Hepatocyte (in vitro differentiated cells): ENCODE results near the gene PXN.

Experiments
- EZH2 ChIP-seq: fragments of 200-600 bp; sonication (generic); IDR thresholded peaks from 2 replicates; pipeline ENCODE4 v1.6.1; 2016; ENCODE audit warnings: antibody characterized with exemption, mild to moderate bottlenecking, borderline replicate concordance
- TF ChIP-seq, protein P1 (sequence below): fragments of 200-600 bp; sonication (generic); IDR thresholded peaks from 2 replicates; pipeline ENCODE4 v1.5.1; 2016; ENCODE audit warnings: antibody characterized with exemption, mild to moderate bottlenecking; ENCODE audit not compliant: poor library complexity

DNA sequence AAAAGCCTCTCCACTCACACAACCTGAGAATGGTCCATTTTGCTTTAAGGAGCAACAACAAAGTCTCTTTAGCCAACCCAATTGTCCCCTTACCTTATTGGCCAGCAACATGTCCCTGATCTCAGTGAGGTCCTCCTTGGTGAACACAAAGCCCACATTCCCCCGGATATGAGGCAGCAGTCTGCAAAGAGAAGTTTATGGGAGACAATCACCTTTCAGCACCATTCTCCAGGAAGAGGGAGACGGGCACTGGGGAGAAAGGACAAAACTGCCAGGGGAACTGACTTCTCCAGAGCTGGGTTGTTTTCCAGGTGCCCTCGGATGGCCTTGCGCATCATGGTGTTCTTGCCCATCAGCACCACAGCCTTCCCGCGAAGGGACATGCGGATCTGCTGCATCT, 66.5 kb downstream of the PXN start:
- TF ChIP-seq EZH2: no peak
- TF ChIP-seq, protein P1, sequence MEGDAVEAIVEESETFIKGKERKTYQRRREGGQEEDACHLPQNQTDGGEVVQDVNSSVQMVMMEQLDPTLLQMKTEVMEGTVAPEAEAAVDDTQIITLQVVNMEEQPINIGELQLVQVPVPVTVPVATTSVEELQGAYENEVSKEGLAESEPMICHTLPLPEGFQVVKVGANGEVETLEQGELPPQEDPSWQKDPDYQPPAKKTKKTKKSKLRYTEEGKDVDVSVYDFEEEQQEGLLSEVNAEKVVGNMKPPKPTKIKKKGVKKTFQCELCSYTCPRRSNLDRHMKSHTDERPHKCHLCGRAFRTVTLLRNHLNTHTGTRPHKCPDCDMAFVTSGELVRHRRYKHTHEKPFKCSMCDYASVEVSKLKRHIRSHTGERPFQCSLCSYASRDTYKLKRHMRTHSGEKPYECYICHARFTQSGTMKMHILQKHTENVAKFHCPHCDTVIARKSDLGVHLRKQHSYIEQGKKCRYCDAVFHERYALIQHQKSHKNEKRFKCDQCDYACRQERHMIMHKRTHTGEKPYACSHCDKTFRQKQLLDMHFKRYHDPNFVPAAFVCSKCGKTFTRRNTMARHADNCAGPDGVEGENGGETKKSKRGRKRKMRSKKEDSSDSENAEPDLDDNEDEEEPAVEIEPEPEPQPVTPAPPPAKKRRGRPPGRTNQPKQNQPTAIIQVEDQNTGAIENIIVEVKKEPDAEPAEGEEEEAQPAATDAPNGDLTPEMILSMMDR: no peak
